GM12874 (cell line): ENCODE measurements around the gene DOCK2.

Experiments used
- CTCF ChIP-seq: IDR thresholded peaks from 2 replicates; pipeline ENCODE4 v1.5.1; 2011; ENCODE audit warnings: low read depth, mild to moderate bottlenecking, control low read depth, low read length, moderate library complexity; ENCODE audit not compliant: insufficient read depth

Gene DOCK2

GRCh38 chr5:170071748-170072147, 434.7 kb downstream of the DOCK2 start:
- TF ChIP-seq CTCF, result no peak

- no peak for TF ChIP-seq CTCF
These were observed 438.6 kb downstream of the DOCK2 start for GRCh38 chr5:170075696-170076095.

GRCh38 chr5:170076211-170076610, 439.1 kb downstream of the DOCK2 start:
- no peak for TF ChIP-seq CTCF

- TF ChIP-seq CTCF, result no peak
These were observed 439.7 kb downstream of the DOCK2 start for GRCh38 chr5:170076739-170077138.

GRCh38 chr5:170077526-170077925, 440.5 kb downstream of the DOCK2 start:
- TF ChIP-seq CTCF, result no peak

GRCh38 chr5:170078458-170078857, 441.4 kb downstream of the DOCK2 start:
- TF ChIP-seq CTCF, result no peak

- TF ChIP-seq CTCF, result no peak
These were observed 441.9 kb downstream of the DOCK2 start for GRCh38 chr5:170078931-170079330.

- TF ChIP-seq CTCF, result no peak
These were observed 443.1 kb downstream of the DOCK2 start for GRCh38 chr5:170080217-170080616.
